Stimulated activated CD8-positive, alpha-beta memory T cell treated with anti-CD3 and anti-CD28 coated beads, Interleukin-12 subunit alpha, Interleukin-12 subunit beta, amount 100 ng/mL, for 4 hours (primary cell): ENCODE data around the gene KRT82.
"Not testable (repeated sequence)": the region's sequence is repeated elsewhere in the genome, so short reads cannot be mapped to it uniquely, and the experiment has no call there.

Experiments
- DNase-seq: peaks from one replicate; pipeline ENCODE4 v3.0.0-alpha.2; 2020; ENCODE audit warnings: low read depth

KRT82 gene

GRCh38 chr12:52360106-52360662 is 46.0 kb downstream of the KRT82 start:
- no peak for DNase-seq

DNA sequence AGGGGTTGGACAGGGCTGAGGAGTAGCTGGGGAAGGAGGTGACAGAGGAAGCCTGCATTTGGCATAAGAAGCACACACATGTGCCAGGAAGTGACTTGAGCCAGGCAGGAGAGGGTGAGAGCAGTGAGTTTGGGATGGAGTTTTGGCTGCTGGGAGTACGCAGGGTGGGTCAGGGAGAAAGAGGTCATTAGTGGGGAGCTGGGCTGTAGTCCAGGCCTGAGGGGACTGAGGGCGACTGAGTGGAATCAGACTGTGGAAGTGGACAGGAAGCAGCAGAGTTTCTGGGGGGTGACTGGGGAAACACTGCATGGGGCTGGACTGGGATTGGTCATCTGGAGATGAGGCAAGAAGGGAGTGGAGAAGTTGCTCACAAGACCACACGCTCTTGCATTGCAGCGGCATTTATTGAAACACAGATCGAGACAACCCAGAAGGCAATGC is 46.5 kb downstream of the KRT82 start:
- no peak for DNase-seq

DNA sequence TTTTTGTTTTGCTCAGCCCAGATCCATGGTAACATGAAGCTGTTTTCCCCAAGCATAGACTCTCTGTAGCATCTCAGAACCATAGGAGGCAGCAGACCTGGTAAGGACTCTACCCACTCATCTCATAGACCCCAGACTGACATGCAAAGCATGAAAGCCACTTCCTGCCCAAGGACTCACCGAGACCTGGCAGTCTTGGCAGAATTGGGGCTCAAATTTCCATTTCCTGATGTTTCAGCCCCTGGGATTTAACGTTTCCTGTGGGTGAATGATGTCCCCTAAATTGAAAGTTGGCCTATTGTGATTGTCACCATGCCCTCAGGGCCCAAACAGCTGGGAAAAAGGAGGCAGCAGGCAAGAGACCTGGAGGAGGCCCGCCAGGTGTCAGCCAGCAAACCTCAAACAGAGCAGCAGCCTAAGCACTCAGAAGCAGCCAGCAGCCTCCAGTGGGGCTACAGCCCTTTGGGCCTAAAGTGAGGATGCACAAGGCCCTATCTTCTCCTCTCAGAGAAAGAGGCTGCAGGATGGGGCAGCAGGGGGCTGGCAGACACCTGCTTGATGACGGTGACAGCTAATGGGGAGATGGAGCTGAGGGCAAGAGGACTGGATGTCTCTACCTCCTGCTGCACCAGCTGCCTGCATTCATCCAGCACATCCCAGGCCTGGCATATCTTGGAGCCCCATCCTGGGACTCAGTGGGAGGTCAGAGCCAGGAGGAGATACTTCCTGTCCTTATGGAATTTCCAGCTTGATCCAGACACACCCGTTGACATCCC is 47.4 kb downstream of the KRT82 start:
- no peak for DNase-seq

- no peak for DNase-seq
Measured at GRCh38 chr12:52356762-52357580, 49.2 kb downstream of the KRT82 start.

GRCh38 chr12:52356031-52356761 is 49.9 kb downstream of the KRT82 start:
- DNase-seq, result no peak

- DNase-seq, result no peak
Measured at GRCh38 chr12:52355176-52355575, 51.0 kb downstream of the KRT82 start.

GRCh38 chr12:52354200-52354599 is 51.9 kb downstream of the KRT82 start:
- DNase-seq, result no peak

- no peak for DNase-seq
Measured at GRCh38 chr12:52353766-52354165, 52.4 kb downstream of the KRT82 start.

GRCh38 chr12:52352951-52353350 is 53.2 kb downstream of the KRT82 start:
- DNase-seq, result no peak

- DNase-seq, result peak; percentile 37
Measured at GRCh38 chr12:52351196-52352059, 54.7 kb downstream of the KRT82 start.

- DNase-seq, result no peak
Measured at GRCh38 chr12:52350786-52351185, 55.3 kb downstream of the KRT82 start.

GRCh38 chr12:52350021-52350620 is 56.0 kb downstream of the KRT82 start:
- DNase-seq, result no peak

DNA sequence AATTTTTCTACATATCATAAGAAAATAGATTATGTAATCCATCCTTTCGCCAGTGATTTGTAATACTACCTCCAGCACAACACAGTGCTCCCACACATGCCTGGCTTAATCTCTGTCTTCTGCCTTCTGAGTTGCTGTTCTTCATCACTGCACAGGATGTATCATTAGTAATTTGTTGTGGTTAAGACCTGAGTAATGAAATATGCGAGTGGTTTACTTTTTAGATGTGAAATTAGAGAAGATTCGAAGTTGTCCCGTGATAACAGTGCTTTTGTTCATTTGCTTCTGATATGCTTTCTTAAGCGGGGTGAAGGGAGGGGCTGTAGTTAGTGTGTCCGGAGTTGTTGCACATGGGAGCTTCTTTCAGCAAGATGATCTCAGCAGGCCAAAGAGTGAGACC is 56.9 kb downstream of the KRT82 start:
- DNase-seq, result no peak

DNA sequence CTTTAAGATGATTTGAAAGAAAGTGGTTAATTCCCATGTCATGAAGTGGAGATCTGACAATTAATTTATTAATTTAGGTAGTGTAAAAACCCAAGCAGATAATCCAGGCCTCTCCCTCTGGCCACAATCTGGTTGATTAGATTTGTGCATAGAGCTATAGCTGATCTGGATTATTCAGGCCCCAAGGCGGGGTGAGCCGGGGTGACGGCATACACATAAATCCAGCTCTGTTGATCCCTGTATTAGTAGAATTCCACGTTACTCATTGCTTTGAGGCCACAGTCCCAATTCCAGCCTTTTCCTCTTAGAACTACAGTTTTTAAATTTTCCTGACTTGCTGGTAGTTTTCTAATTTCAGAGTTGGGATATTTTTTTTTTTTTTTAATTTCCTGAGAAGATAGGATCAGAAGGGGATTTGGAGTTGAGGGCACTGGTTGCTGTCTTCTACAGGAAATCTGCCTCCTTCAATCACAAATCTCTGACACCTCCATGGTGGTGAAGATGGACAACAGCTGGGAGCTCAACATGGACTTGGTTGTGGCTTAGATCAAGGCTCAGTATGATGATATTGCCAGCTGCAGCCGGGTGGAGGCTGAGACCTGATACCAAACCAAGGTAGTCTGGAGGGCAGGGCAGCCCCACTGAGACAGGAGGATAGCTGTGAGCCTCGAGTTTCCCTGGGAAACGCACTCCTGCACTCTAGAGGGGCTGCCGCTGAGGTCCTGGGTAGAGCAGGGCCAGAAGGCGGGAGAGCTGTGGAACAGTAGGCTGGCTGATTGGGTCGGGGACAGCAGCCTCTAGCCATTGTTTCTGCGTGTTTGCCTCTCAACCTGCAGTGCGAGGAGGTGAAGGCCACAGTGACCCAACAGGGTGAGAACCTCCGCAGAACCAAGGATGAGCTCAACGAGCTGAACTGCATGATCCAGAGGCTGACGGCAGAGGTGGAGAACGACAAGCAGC is 58.3 kb downstream of the KRT82 start:
- DNase-seq, result no peak

GRCh38 chr12:52347016-52347415 is 59.1 kb downstream of the KRT82 start:
- DNase-seq, result no peak

DNA sequence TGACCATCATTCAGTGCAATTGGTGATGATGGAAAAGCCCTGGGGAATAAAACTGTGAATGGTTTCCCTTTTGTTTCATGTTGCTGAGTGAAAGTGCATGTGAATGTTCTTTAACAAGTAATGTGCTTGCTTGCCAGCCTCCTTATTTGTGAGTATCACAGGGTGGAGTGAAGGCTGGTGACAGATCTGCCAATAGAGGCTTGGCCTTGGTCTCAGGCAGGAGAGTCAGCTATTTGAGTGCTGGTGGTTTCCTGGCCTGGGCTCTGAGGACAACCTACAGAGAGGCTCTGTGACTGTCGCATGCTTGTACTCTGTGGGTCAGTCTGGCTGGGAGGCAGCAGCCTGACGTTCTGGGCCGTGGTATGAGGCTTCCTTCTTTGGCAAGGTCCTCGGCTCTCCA is 59.5 kb downstream of the KRT82 start:
- DNase-seq, result no peak

GRCh38 chr12:52345041-52345440 is 61.1 kb downstream of the KRT82 start:
- DNase-seq, result not testable (repeated sequence)

- no peak for DNase-seq
Measured at GRCh38 chr12:52344111-52344510, 62.0 kb downstream of the KRT82 start.
